ENCODE data around the gene MORN5.
"Not testable (repeated sequence)": the region's sequence is repeated elsewhere in the genome, so short reads cannot be mapped to it uniquely, and the experiment has no call there.

Gene MORN5

GRCh38 chr9:122159026-122159924 is at the start of gene MORN5, which contains the start of gene NDUFA8:
TSS of gene MORN5 (plus strand) at chr9:122159908. CDS start at chr9:122159973, 65 bp downstream.
TSS of gene NDUFA8 (minus strand) at chr9:122159779. CDS start at chr9:122159677, 102 bp downstream.
- DNase-seq, result peak; percentile 96

GRCh38 chr9:122110100-122110833 is 49.4 kb upstream of the MORN5 start:
- DNase-seq, result no peak

- no peak for DNase-seq
Measured at GRCh38 chr9:122111413-122112085, 48.2 kb upstream of the MORN5 start.

- no peak for DNase-seq
Measured at GRCh38 chr9:122112238-122112637, 47.5 kb upstream of the MORN5 start.

GRCh38 chr9:122113574-122113973 is 46.1 kb upstream of the MORN5 start:
- no peak for DNase-seq

- DNase-seq, result no peak
Measured at GRCh38 chr9:122115176-122116035, 44.3 kb upstream of the MORN5 start.

- DNase-seq, result no peak
Measured at GRCh38 chr9:122116040-122116439, 43.7 kb upstream of the MORN5 start.

GRCh38 chr9:122116448-122117173 is 43.1 kb upstream of the MORN5 start:
- no peak for DNase-seq

- DNase-seq, result not testable (repeated sequence)
Measured at GRCh38 chr9:122117241-122117640, 42.5 kb upstream of the MORN5 start.

- no peak for DNase-seq
Measured at GRCh38 chr9:122118343-122119165, 41.2 kb upstream of the MORN5 start.

GRCh38 chr9:122119166-122119521 is 40.6 kb upstream of the MORN5 start:
- no peak for DNase-seq

- DNase-seq, result no peak
Measured at GRCh38 chr9:122119721-122120120, 40.0 kb upstream of the MORN5 start.

GRCh38 chr9:122120316-122121071 is 39.2 kb upstream of the MORN5 start:
- DNase-seq, result no peak

- no peak for DNase-seq
Measured at GRCh38 chr9:122121391-122121790, 38.3 kb upstream of the MORN5 start.

GRCh38 chr9:122121931-122122330 is 37.8 kb upstream of the MORN5 start:
- no peak for DNase-seq

GRCh38 chr9:122122468-122122867 is 37.2 kb upstream of the MORN5 start:
- no peak for DNase-seq

GRCh38 chr9:122122903-122123632 is 36.6 kb upstream of the MORN5 start:
- peak; percentile 82 for DNase-seq

GRCh38 chr9:122124048-122124447 is 35.7 kb upstream of the MORN5 start:
- DNase-seq, result no peak

GRCh38 chr9:122124528-122124927 is 35.2 kb upstream of the MORN5 start:
- no peak for DNase-seq
